ENCODE measurements around the gene CTTNBP2. TPM values are rescaled to one million over a fixed set of nuclear protein-coding genes. Genes with fewer than 3 reads are reported as not detected.

The CTTNBP2 gene
- total RNA-seq, 4 donors from 2014 or later = 2.6 to 6.2 (median 4.3) TPM

- intact Hi-C loops (cut with DNase I; ENCODE audit: low total_unique reads) (no loop called here), in situ Hi-C loops (cut with MboI; ENCODE audit: low pct_ligation_motif_present in 1 of 4, low pct_unique_long_range_greater_than_20kb in 1 of 4, low sequenced_read_pairs in 3 of 4) (no loop called here)
- H3K4me3 ChIP-seq = no peak overlapping the region
- H3K4me1 ChIP-seq = peaks cover 0 to 21% (median 0%) of the 10 kb centered on the region in 4 donors
- no peak for DNase-seq
- no peaks in the 10 kb centered on the region for H3K9me3 ChIP-seq
- H3K27ac ChIP-seq = no peak overlapping the region
- 66 to 68% methylated on average over 2 of the region's 2 CpGs for WGBS, 2 donors (ENCODE audit: low coverage in 1 of 2)
- TF ChIP-seq POLR2AphosphoS5 (IDR thresholded peaks at IDR 0.05) (no peak), POLR2A (IDR thresholded peaks at IDR 0.05) (no peak), CTCF (IDR thresholded peaks at IDR 0.05) (no peak), EP300 (IDR thresholded peaks at IDR 0.05; ENCODE audit: low read depth) (no peak)
- no peaks in the 10 kb centered on the region for H3K36me3 ChIP-seq
- H3K27me3 ChIP-seq = no peaks in the 10 kb centered on the region
Measured at GRCh38 chr7:117808910-117809705, 64.1 kb downstream of the CTTNBP2 start.

GRCh38 chr7:117808341-117808757 is 64.9 kb downstream of the CTTNBP2 start:
- H3K27ac ChIP-seq = no peak overlapping the region
- TF ChIP-seq CTCF (IDR thresholded peaks at IDR 0.05) (no peak), POLR2AphosphoS5 (IDR thresholded peaks at IDR 0.05) (no peak)
- intact Hi-C loops (cut with DNase I; ENCODE audit: low total_unique reads) (no loop called here), in situ Hi-C loops (cut with MboI; ENCODE audit: low pct_ligation_motif_present in 1 of 4, low pct_unique_long_range_greater_than_20kb in 1 of 4, low sequenced_read_pairs in 3 of 4) (no loop called here)
- peaks cover 0 to 21% (median 0%) of the 10 kb centered on the region in 4 donors for H3K4me1 ChIP-seq
- H3K9me3 ChIP-seq = no peaks in the 10 kb centered on the region
- no peaks in the 10 kb centered on the region for H3K27me3 ChIP-seq
- 55 to 68% methylated on average over 7 of the region's 7 CpGs for WGBS, 2 donors (ENCODE audit: low coverage in 1 of 2)
- no peak overlapping the region for H3K4me3 ChIP-seq
- H3K36me3 ChIP-seq = no peaks in the 10 kb centered on the region
- no peak for DNase-seq

GRCh38 chr7:117807676-117808075 is 65.6 kb downstream of the CTTNBP2 start:
- Histone ChIP-seq H3K9me3 (no peaks in the 10 kb centered on the region), H3K4me1 (peaks cover 0 to 21% (median 0%) of the 10 kb centered on the region in 4 donors), H3K27ac (no peak overlapping the region), H3K27me3 (no peaks in the 10 kb centered on the region), H3K4me3 (no peak overlapping the region), H3K36me3 (no peaks in the 10 kb centered on the region)
- WGBS, 2 donors (ENCODE audit: low coverage in 1 of 2) = 79 to 81% methylated on average over 3 of the region's 3 CpGs
- in situ Hi-C loops (cut with MboI; ENCODE audit: low pct_ligation_motif_present in 1 of 4, low pct_unique_long_range_greater_than_20kb in 1 of 4, low sequenced_read_pairs in 3 of 4) = no loop called here
- intact Hi-C loops (cut with DNase I; ENCODE audit: low total_unique reads) = no loop called here
- TF ChIP-seq POLR2A (IDR thresholded peaks at IDR 0.05) (no peak), CTCF (IDR thresholded peaks at IDR 0.05) (no peak), EP300 (IDR thresholded peaks at IDR 0.05; ENCODE audit: low read depth) (no peak), POLR2AphosphoS5 (IDR thresholded peaks at IDR 0.05) (no peak)
- no peak for DNase-seq

- no peak for DNase-seq
- intact Hi-C loops (cut with DNase I; ENCODE audit: low total_unique reads) = no loop called here
- peaks cover 0 to 21% (median 0%) of the 10 kb centered on the region in 4 donors for H3K4me1 ChIP-seq
Measured at GRCh38 chr7:117806011-117806410, 67.2 kb downstream of the CTTNBP2 start.

More at GRCh38 chr7:117806011-117806410, 67.2 kb downstream of the CTTNBP2 start:
- Histone ChIP-seq H3K9me3 (no peaks in the 10 kb centered on the region), H3K27me3 (no peaks in the 10 kb centered on the region), H3K4me3 (no peak overlapping the region), H3K36me3 (no peaks in the 10 kb centered on the region), H3K27ac (no peak overlapping the region)
- WGBS, 2 donors (ENCODE audit: low coverage in 1 of 2) = 87 to 90% methylated on average over 4 to 5 of the region's 5 CpGs
- in situ Hi-C loops (cut with MboI; ENCODE audit: low pct_ligation_motif_present in 1 of 4, low pct_unique_long_range_greater_than_20kb in 1 of 4, low sequenced_read_pairs in 3 of 4) = no loop called here
- TF ChIP-seq CTCF (IDR thresholded peaks at IDR 0.05) = no peak
- TF ChIP-seq POLR2A (IDR thresholded peaks at IDR 0.05) = no peak
- no peak for TF ChIP-seq EP300 (IDR thresholded peaks at IDR 0.05; ENCODE audit: low read depth)

Data from transverse colon (tissue), 4 donors.